Gastroesophageal sphincter (tissue), 4 donors: ENCODE data around the gene HM13. TPM values are rescaled to one million over a fixed set of nuclear protein-coding genes. Genes with fewer than 3 reads are reported as not detected.
"Not testable (repeated sequence)": the region's sequence is repeated elsewhere in the genome, so short reads cannot be mapped to it uniquely, and the experiment has no call there.

ENCODE experiments used
- ATAC-seq: fragments of 150-250 bp; one replicate; pipeline ENCODE4 v1.9.1; 2016; ENCODE audit warnings: mild to moderate bottlenecking, moderate library complexity
- H3K27ac ChIP-seq, 4 donors: fragments of 200-600 bp; sonication (generic) in 3 of 4; 1 replicate in 3 of 4; 2 replicates in 1 of 4; pipeline ENCODE4 v1.5.1; 2016 to 2019
- H3K27me3 ChIP-seq: fragments of 200-600 bp; sonication (generic); one replicate; pipeline ENCODE4 v1.5.1; 2019
- H3K36me3 ChIP-seq, 2 donors: fragments of 200-600 bp; sonication (generic); one replicate each; pipeline ENCODE4 v1.5.1; 2019; ENCODE audit warnings: control low read depth in 1 of 2
- H3K4me1 ChIP-seq, 3 donors: fragments of 200-600 bp; sonication (generic); 1 replicate in 2 of 3; 2 replicates in 1 of 3; pipeline ENCODE4 v1.5.1; 2016 to 2019; ENCODE audit warnings: control low read depth in 2 of 3
- H3K4me3 ChIP-seq, 2 donors: fragments of 200-600 bp; sonication (generic); one replicate each; pipeline ENCODE4 v1.5.1; 2019; ENCODE audit warnings: mild to moderate bottlenecking in 1 of 2, moderate library complexity in 1 of 2
- H3K9me3 ChIP-seq, 3 donors: fragments of 200-600 bp; sonication (generic); one replicate each; pipeline ENCODE4 v1.5.1; 2017 to 2019; ENCODE audit warnings: control low read depth in 2 of 3
- CTCF ChIP-seq, 4 experiments: fragments of 200-600 bp in 2 of 4; fragments of 450-650 bp in 2 of 4; sonication (generic) in 1 of 4; IDR thresholded peaks; one replicate each; pipeline ENCODE4 v1.5.1; 2017 to 2019; ENCODE audit warnings: antibody characterized with exemption in 4 of 4, mild to moderate bottlenecking in 2 of 4, moderate library complexity in 2 of 4
- EP300 ChIP-seq: sonication (generic); formaldehyde crosslinking; IDR thresholded peaks from one replicate; pipeline ENCODE4 v1.6.1; 2017; ENCODE audit warnings: antibody characterized with exemption, mild to moderate bottlenecking
- POLR2A ChIP-seq, 2 donors: fragments of 450-650 bp; IDR thresholded peaks; one replicate each; pipeline ENCODE4 v1.6.1; 2017; ENCODE audit warnings: antibody characterized with exemption in 2 of 2, mild to moderate bottlenecking in 2 of 2, moderate library complexity in 1 of 2
- POLR2AphosphoS5 ChIP-seq: sonication (generic); formaldehyde crosslinking; IDR thresholded peaks from one replicate; pipeline ENCODE4 v1.6.1; 2017; ENCODE audit warnings: antibody characterized with exemption
- WGBS, 2 donors: methylation state at CpG; one replicate each; pipeline ENCODE4 v1.1.5; 2018; ENCODE audit warnings: low coverage in 1 of 2; 5-methylcytosine and 5-hydroxymethylcytosine counted together
- total RNA-seq, 4 donors: library from RNA; depleted of rRNA; stranded (reverse); fragments of >200 nt; gene quantifications; one replicate each; pipeline ENCODE4 v1.1.0, GENCODE V29; 2016

HM13 gene
- total RNA-seq, 4 donors from 2014 or later, result 39.1 to 55.9 (median 44.8) TPM

DNA sequence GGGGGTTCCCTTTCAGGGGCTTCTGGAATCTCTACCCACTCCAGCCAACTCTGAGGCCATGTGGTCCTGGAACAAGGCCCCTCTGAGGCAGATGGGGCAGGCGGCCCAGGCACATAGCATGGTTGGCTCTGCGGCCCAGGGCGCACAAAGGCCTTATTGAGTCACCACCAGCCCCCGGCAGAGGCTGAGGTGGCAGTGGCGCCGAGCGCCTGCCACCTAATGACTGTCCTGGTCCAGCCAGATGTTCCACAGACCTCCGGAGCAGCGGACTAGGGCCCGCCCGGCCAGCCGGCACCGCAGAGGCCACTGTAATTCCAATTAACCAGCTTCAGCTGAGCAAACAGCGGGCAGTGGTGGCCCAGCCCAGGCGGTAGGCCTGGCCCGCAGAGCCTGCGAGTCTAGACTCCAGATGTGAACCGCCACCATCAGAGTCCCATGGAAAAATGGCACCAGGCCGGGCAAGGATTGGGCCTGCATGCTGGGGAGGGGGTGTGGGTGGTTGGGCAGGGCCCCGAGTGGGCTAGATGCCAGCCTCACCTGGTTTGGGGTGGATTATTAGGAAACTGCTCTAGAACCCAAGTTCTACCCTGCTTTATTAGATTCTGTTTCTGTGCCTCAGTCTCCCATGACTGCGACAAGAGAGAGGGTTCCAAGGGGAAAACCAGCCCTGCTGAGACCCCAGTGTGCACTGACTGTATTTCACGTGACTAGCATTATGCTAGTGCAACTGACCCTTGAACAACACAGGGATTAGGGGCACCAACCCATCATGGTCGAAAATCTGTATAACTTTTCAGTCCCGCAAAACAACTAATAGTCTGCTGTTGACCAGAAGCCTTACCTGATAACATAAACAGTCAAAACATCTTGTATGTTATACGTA lies 56.7 kb downstream of the HM13 start:
- Histone ChIP-seq H3K4me1 (peaks cover 0 to 66% (median 24%) of the 10 kb centered on the region in 3 donors), H3K36me3 (peaks cover 0 to 36% of the 10 kb centered on the region in 2 donors), H3K27me3 (no peaks in the 10 kb centered on the region), H3K27ac (peak overlapping the region in 3 of 4 donors; percentile 86 to 98 (median 90)), H3K4me3 (no peak overlapping the region), H3K9me3 (no peaks in the 10 kb centered on the region)
- TF ChIP-seq EP300 (no peak), POLR2A (IDR thresholded peaks at IDR 0.05) (no peak), CTCF (IDR thresholded peaks at IDR 0.05) (no peak), POLR2AphosphoS5 (no peak)
- ATAC-seq, result no peak
- WGBS, 2 donors, result 67 to 86% methylated on average over 1 to 3 of the region's 25 CpGs

GRCh38 chr20:31572042-31572700 lies 57.9 kb downstream of the HM13 start:
- WGBS, 2 donors, result 43 to 48% methylated on average over 9 to 11 of the region's 17 CpGs
- ATAC-seq, result peak; percentile 20
- Histone ChIP-seq H3K4me1 (peaks cover 0 to 66% (median 24%) of the 10 kb centered on the region in 3 donors), H3K27ac (peak overlapping the region; percentile 74 to 98 (median 88)), H3K36me3 (peaks cover 0 to 24% of the 10 kb centered on the region in 2 donors), H3K4me3 (peak overlapping the region in 1 of 2 donors; percentile 54), H3K9me3 (no peaks in the 10 kb centered on the region), H3K27me3 (no peaks in the 10 kb centered on the region)
- TF ChIP-seq EP300 (no peak), CTCF (IDR thresholded peaks at IDR 0.05) (no peak), POLR2A (IDR thresholded peaks at IDR 0.05) (no peak), POLR2AphosphoS5 (no peak)

GRCh38 chr20:31572701-31573554 lies 58.7 kb downstream of the HM13 start:
- TF ChIP-seq EP300, result peak; percentile 74
- TF ChIP-seq POLR2AphosphoS5, result peak; percentile 98
- TF ChIP-seq CTCF (IDR thresholded peaks at IDR 0.05), result peak in 1 of 4 experiments; percentile 15
- TF ChIP-seq POLR2A (IDR thresholded peaks at IDR 0.05), result peak; percentile 84 to 92
- peaks cover 0 to 59% (median 24%) of the 10 kb centered on the region in 3 donors for H3K4me1 ChIP-seq
- H3K4me3 ChIP-seq, result peak overlapping the region; percentile 22 to 54
- H3K27me3 ChIP-seq, result no peaks in the 10 kb centered on the region
- H3K9me3 ChIP-seq, result no peaks in the 10 kb centered on the region
- peak overlapping the region; percentile 74 to 98 (median 88) for H3K27ac ChIP-seq
- peak; percentile 93 for ATAC-seq
- 2% methylated on average over 6 of the region's 63 CpGs; no CpG with 5 or more reads in 1 of the 2 donors for WGBS, 2 donors
- peaks cover 0 to 16% of the 10 kb centered on the region in 2 donors for H3K36me3 ChIP-seq

DNA sequence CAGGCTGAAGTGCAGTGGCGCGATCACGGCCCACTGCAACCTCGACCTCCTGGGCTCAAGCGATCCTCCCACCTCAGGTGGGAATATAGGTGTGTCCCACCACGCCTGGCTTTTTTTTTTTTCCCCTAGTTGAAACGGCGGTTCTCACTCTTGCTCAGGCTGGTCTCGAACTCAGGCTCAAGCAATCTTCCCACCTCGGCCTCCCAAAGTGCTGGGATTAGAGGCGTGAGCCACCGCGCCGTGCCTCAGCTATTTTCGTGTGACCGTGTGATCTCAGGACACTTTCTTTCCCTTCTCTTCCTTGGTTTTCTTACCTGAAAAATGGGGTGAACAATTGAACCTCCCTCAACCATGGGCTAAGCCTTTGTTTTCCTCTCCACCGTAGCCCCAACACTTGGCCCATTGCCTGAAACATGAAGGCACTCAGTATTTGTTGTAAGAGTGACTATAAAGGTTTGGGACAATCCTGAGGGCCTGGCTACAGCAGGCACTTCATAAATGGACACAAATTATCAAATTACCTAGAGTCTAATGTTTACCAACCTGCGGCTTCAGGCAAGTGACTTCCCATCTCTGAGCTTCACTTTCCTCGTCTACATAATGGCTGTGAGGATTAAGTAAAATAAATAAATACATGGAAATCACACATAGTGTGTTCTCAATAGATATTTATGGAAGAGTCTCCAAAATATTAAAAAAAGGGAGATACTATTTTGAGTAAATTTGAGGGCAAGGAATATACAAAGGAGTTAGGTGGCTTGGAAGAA lies 59.5 kb downstream of the HM13 start:
- Histone ChIP-seq H3K27ac (peak overlapping the region; percentile 74 to 98 (median 88)), H3K4me3 (peak overlapping the region; percentile 22 to 54), H3K9me3 (no peaks in the 10 kb centered on the region), H3K36me3 (peaks cover 0 to 8% of the 10 kb centered on the region in 2 donors), H3K27me3 (no peaks in the 10 kb centered on the region), H3K4me1 (peaks cover 0 to 51% (median 24%) of the 10 kb centered on the region in 3 donors)
- ATAC-seq, result no peak
- 28 to 39% methylated on average over 6 to 14 of the region's 19 CpGs for WGBS, 2 donors
- no peak for TF ChIP-seq POLR2A (IDR thresholded peaks at IDR 0.05)
- TF ChIP-seq POLR2AphosphoS5, result peak; percentile 12

GRCh38 chr20:31574986-31575385 lies 60.7 kb downstream of the HM13 start:
- Histone ChIP-seq H3K27ac (peak overlapping the region in 1 of 4 donors; percentile 90), H3K4me1 (peaks cover 0 to 39% (median 16%) of the 10 kb centered on the region in 3 donors)
- not testable (repeated sequence) for H3K9me3 ChIP-seq, ATAC-seq, H3K4me3 ChIP-seq, H3K36me3 ChIP-seq, H3K27me3 ChIP-seq
- WGBS, 2 donors, result 95 to 100% methylated on average over 2 to 10 of the region's 10 CpGs
